ELF-1 (cell line): ENCODE measurements around the gene PIRT.

Experiments used
- DNase-seq: peaks from one replicate; pipeline ENCODE4 v3.0.0-alpha.2; 2016; ENCODE audit warnings: low read depth, low spot score

PIRT gene

DNA sequence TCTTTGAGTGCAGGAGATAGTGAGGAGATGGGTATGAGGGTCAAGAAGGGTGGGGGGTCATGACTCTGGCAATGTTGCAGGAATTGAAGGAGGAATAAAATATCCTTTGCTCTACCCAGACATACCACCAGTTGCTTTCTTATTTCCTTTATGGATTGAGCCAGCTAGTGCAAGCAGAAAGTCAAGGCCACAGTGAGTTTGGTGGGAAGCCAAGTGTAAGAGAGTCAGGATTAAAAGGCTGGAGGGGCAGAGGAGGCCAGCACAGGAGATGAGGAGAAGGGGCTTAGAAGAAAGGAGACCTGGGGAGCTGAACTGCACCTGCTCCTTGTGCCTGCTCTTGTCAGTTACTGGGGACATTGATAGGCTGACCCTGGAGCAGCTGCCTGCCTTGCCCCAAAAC lies 16.1 kb downstream of the PIRT start:
- no peak for DNase-seq

- DNase-seq = peak; percentile 12
These were observed 16.8 kb downstream of the PIRT start for GRCh38 chr17:10821054-10821453.

DNA sequence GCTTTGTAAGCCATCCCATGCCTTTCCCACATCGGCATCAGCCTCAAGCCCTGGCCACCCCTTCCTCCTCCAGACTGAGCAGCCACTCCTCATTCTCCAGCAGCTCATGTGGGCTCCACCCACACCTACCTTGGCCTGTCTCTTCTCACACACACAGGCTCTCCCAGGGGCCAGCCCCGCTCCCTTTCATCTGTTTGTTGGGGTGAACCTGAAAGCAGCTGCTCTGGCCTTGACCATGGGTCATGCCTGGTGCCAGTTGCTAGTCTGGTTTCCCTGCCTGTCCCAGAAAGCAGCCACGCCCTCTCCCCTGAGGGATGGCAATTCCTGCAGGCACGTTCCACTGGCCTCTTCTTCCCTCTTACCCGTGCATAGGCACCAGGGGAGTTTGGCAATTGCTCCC lies 22.6 kb downstream of the PIRT start:
- DNase-seq = no peak

GRCh38 chr17:10814075-10814474 lies 23.8 kb downstream of the PIRT start:
- DNase-seq = no peak

DNA sequence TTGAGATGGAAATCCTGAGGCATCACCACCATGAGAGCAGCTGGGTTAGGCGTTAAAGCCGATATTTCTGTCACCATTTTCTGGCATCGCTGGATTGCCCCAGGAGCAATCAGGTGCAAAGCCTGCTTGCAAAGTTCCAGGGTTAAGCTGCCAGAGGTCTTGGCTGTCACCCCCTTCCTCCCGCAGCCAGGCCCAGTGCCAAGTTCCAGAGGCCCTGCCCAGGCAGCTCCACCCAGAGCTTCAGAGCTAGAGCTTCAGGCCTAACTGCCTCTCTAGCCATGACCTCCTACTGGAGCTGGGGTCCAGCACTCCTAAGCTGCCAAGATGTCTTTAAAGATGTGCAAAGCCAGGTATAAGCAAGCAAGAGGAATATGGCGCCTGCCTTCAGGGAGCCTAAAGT lies 25.2 kb downstream of the PIRT start:
- DNase-seq = no peak

- no peak for DNase-seq
These were observed 28.3 kb downstream of the PIRT start for GRCh38 chr17:10809605-10810004.

DNA sequence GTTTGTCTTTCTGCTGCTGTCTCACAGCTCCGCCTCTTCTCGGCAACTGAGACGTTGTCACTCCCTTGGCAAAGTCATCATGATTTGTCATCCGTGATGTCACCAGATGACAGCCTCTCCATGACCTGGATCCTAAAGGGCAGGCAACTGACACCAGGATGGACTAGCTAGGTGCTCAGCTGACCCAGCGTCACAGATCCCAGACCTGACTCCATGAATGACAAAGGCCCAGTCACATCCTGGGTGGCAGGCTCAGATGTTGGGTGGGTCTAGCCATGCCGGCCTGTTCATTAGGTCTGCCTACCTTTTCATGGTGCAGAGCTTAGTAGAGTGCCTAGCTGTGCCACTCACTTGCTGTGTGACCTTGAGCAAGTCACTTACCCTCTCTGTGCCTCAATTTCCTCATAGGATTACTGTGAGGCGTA lies 30.2 kb downstream of the PIRT start:
- peak; percentile 12 for DNase-seq

GRCh38 chr17:10806545-10807262 lies 31.2 kb downstream of the PIRT start:
- no peak for DNase-seq

- DNase-seq = no peak
These were observed 32.0 kb downstream of the PIRT start for GRCh38 chr17:10805911-10806310.

DNA sequence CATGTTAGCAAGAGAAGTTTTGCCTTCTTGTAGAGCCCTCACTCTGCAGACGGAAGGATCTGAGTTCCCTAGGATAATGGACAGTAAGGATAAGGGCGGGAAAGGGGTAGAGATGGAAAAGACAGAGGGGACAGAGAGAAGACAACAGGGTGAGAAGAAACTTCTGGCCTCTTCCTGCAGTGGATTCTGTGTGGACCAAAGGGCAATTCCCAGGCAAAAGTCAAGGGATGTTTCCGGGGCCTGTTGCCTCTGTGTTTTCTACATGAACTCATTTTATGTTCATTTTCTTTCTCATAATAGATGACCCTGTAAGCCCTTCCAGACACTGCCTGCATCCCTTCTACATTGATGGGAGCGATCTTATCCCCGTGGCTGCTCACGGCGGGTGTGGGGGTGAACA lies 33.3 kb downstream of the PIRT start:
- no peak for DNase-seq

DNA sequence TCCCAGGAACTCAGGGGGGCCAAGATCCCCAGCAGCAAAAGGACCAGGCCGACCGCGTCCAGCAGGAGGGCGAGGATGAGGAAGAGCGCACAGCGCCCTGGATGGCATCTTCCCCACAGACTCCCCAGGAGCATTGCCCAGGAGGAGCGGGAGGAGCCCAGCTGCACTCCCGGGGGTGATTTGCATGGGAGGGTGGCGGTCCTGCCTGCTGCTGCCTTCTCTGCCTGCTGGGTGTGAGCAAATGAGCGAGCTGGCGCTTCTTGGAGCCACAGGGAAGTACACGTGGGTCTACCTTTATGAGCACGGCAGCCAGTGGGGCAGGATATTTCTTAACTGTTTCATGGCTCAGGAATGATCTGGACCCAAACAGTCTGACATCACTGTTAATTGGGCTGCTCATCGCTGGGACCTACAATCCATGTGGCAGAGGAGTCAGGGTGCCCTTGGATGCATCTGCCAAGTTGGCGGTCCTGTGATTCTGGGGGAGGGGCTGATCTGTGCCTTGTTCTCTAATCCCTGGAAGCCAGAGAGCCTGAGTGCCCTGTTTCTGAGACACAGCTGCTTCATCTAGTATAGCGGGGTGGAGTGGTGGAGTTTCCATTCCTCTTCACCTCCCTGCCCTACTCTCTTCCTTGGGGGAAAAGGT lies 33.9 kb downstream of the PIRT start, which contains the start of gene TMEM238L:
TMEM238L (minus strand) TSS at position 270 of the 646 bp plus-strand sequence; CDS start at position 134, 136 bp downstream.
- DNase-seq = no peak

DNA sequence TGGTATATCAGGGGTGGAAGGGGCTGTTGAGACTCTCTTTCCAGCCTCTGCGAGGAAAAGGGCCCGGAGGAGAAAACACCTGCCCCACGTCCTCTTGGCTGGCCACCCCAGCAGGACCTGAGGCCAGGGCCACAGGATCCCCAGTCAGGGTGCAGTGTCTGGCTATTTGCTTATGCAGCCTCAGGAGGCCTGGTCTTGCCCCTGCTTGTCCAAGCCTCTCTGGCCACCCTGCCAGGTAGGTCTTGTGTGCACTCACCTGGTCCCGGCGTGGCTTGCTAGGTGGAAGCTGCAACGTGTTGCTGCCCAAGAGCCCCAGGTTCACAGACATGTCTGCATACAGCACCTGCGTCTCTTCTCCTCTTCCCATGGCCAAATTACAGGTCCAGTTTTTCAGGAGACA lies 34.5 kb downstream of the PIRT start:
- no peak for DNase-seq

DNA sequence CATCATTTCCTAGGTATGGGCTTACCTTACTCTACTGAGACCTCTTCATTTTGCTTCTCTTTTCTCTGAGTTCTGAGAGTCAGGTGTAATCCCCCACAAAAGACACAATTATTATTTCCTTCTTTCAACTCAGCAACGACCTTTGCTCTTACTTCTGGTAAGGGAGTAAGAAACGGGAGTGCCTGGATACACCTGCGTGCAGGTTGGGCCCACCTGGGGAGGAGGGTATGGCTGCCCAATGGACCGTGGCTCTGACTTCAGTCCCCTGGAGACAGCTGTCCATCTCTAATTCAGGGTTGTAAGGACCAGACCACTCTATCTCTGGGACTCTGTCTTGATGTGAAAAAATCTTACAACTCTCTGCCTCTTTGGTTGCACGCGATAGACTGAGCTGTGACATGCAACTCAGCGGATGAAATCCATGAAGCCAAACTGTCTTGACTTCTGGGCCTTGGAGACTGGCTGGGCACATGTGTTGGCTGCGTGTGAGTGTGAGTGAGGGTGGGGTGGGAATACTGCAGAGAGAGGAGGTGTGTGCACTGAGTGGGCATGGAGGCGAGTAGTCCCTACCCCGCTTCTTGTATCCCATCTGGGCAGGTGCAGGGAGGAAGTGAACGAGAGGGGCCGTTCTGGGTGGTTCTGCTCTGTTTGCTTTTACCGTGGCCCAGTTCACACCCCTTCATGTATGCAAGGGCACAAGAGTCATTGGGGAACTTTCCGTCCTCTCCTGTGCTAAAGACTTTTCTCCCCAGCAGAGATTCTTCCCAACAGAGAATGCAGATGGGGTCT lies 35.2 kb downstream of the PIRT start:
- no peak for DNase-seq

- DNase-seq = no peak
These were observed 38.5 kb downstream of the PIRT start for GRCh38 chr17:10799407-10799806.

DNA sequence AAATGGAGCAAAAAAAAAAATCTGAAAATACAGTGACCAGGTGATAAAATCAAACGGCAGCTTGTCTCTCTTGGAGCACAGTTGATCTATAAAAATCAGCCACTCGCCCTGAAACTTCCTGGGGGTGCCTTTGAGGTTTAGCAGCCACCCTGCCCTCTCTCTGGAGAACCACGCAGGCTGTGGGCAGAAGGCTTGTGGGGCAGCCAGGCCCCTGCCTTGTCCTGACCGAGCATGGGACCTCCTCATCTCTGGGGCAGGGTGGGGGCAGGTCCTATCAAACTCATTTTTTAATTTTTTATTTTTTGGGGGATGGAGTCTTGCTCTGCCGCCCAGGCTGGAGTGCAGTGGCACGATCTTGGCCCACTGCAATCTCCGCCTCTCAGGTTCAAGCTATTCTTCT lies 39.0 kb downstream of the PIRT start:
- no peak for DNase-seq

DNA sequence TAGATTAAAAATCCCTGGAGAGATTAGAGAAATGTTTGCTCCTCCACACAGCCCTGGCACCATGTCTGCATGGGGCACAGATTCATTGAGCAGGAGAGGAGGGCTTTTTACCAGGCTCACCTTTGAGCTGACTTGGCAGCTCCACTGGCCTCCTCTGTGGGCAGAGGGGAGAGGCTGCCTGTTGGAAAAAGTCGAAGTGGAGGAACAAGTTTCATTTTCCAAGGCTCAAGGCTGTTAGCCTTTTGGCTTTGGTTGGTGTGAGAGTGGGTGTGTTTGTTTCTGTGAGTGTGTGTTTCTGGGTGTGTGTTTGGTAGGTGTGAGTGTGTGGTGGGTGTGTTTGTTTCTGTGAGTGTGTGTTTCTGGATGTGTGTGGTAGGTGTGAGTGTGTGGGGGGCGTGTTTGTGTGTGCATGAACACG lies 39.5 kb downstream of the PIRT start:
- no peak for DNase-seq

DNA sequence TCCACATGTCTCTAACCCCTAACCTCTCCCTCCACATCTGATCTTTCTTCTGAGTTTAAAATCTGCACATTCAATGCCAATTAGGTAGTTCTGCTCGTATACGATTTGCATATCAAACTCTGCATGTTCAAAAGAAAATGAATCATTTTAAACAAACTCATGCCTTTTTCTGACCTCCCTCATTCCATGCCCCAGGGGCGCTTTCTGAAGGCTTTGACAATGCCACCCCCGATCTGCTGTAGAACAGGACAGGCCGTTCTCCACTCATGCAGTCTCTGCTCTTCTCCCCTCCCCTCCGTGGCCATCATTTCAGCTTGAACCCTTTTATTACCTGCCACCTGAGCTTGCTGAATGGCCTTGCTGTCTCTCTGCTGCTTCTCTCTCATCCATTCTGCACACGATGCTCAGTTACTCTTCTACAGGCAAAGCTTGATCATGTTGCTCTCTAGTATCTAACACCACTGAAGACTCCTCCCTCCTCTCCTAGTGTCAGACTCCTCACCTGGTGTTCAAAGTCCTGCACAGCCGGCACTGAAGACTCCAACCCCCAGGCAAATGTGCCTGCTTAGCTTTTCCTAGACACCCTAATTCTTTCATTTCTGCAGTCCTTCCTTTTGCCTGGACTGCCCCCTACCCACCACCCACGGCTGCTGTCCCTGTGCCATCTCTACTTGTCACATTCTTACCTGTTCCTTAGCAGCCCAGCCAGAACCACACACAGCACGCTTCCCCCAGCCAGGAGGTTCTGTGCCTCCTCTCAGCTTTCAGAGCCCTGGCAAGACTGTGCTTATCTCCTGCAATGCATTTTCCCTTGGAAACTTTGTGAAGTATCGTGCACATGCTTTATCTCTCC lies 40.2 kb downstream of the PIRT start:
- DNase-seq = no peak

GRCh38 chr17:10793816-10794215 lies 44.1 kb downstream of the PIRT start:
- no peak for DNase-seq

- DNase-seq = peak; percentile 27
These were observed 44.6 kb downstream of the PIRT start for GRCh38 chr17:10793256-10793655.

DNA sequence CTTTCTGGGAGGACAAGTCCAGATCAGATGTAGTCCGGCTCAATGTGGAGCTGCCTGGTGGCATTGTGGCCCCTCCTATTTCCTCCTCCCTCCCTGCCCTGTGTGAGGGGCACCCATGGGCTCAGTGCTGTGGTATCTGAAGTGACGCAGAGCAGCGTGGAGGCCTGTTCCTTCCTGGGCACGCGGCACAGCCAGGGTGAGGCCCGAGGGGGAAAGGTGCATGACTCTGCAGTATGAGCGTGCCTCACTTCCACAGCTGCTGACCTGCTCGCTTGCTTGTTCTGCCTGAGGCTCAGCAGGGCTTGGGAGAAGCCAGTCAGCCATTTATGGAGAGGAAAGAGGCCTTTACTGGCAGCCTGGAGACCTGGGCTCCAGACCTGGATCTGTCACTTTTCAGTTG lies 45.7 kb downstream of the PIRT start:
- DNase-seq = peak; percentile 68
